Measurements from ENCODE around the gene POLR3B.
"Not testable (repeated sequence)": the region's sequence is repeated elsewhere in the genome, so short reads cannot be mapped to it uniquely, and the experiment has no call there.

POLR3B gene

GRCh38 chr12:106477627-106478026, 120.1 kb downstream of the POLR3B start:
- DNase-seq, result not testable (repeated sequence)

- no peak for DNase-seq
Observed at GRCh38 chr12:106480251-106480650, 122.7 kb downstream of the POLR3B start.

GRCh38 chr12:106481246-106481645, 123.7 kb downstream of the POLR3B start:
- no peak for DNase-seq

GRCh38 chr12:106487664-106488063, 130.1 kb downstream of the POLR3B start:
- DNase-seq, result no peak

- DNase-seq, result no peak
Observed at GRCh38 chr12:106488884-106489283, 131.3 kb downstream of the POLR3B start.

GRCh38 chr12:106490264-106490663, 132.7 kb downstream of the POLR3B start:
- no peak for DNase-seq

GRCh38 chr12:106492857-106493256, 135.3 kb downstream of the POLR3B start:
- DNase-seq, result no peak

- DNase-seq, result no peak
Observed at GRCh38 chr12:106493531-106493930, 136.0 kb downstream of the POLR3B start.

GRCh38 chr12:106495354-106495965, 137.9 kb downstream of the POLR3B start:
- DNase-seq, result no peak

- peak; percentile 74 to 77 for DNase-seq
Observed at GRCh38 chr12:106498056-106498455, 140.5 kb downstream of the POLR3B start.

- DNase-seq, result no peak
Observed at GRCh38 chr12:106499628-106500027, 142.1 kb downstream of the POLR3B start.

- no peak for DNase-seq
Observed at GRCh38 chr12:106506691-106507090, 149.1 kb downstream of the POLR3B start.

- no peak for DNase-seq
Observed at GRCh38 chr12:106508966-106509365, 151.4 kb downstream of the POLR3B start.

GRCh38 chr12:106511365-106511764, 153.8 kb downstream of the POLR3B start:
- no peak for DNase-seq

- no peak for DNase-seq
Observed at GRCh38 chr12:106517314-106517713, 159.8 kb downstream of the POLR3B start.

GRCh38 chr12:106519607-106520021, 162.1 kb downstream of the POLR3B start:
- DNase-seq, result no peak

GRCh38 chr12:106521901-106522300, 164.4 kb downstream of the POLR3B start:
- no peak for DNase-seq

GRCh38 chr12:106522708-106523107, 165.2 kb downstream of the POLR3B start:
- no peak for DNase-seq

GRCh38 chr12:106527356-106527755, 169.8 kb downstream of the POLR3B start:
- no peak for DNase-seq

GRCh38 chr12:106541201-106541600, 183.7 kb downstream of the POLR3B start:
- no peak for DNase-seq

GRCh38 chr12:106551410-106551809, 193.9 kb downstream of the POLR3B start:
- no peak for DNase-seq

- DNase-seq, result no peak
Observed at GRCh38 chr12:106552228-106552627, 194.7 kb downstream of the POLR3B start.
